ENCODE data around the gene OR13C5.
"Not testable (repeated sequence)": the region's sequence is repeated elsewhere in the genome, so short reads cannot be mapped to it uniquely, and the experiment has no call there.

Gene OR13C5

GRCh38 chr9:104604801-104605200 lies 5.6 kb upstream of the OR13C5 start:
- no peak overlapping the region for H3K27ac ChIP-seq (ENCODE audit: low read length)
- no peaks in the 10 kb centered on the region for H3K9me3 ChIP-seq (ENCODE audit: insufficient read depth, low read length)
- no peaks in the 10 kb centered on the region for H3K79me2 ChIP-seq (ENCODE audit: low read length)
- no peaks in the 10 kb centered on the region for H3K27me3 ChIP-seq (ENCODE audit: low read depth, low read length)
- H3K9ac ChIP-seq (ENCODE audit: low read length) = no peak overlapping the region
- TF ChIP-seq CTCF (IDR thresholded peaks at IDR 0.05; ENCODE audit: low read depth, low read length) = no peak
- no peak for TF ChIP-seq EZH2phosphoT487 (IDR thresholded peaks at IDR 0.05; ENCODE audit: low read depth)
- H2AFZ ChIP-seq (ENCODE audit: low read depth, low read length) = no peak overlapping the region
- no peaks in the 10 kb centered on the region for H3K4me1 ChIP-seq (ENCODE audit: low read length)
- H4K20me1 ChIP-seq (ENCODE audit: insufficient read depth, low read length) = no peaks in the 10 kb centered on the region
- H3K4me3 ChIP-seq (ENCODE audit: low read length) = no peak overlapping the region
- no peaks in the 10 kb centered on the region for H3K36me3 ChIP-seq (replicated peaks; ENCODE audit: low read depth, low read length)
- no peak overlapping the region for H3K4me2 ChIP-seq (ENCODE audit: low read length)

- not testable (repeated sequence) for H2AFZ ChIP-seq (ENCODE audit: low read depth, low read length); H3K27ac ChIP-seq (ENCODE audit: low read length); H3K79me2 ChIP-seq (ENCODE audit: low read length); H4K20me1 ChIP-seq (ENCODE audit: insufficient read depth, low read length); H3K4me1 ChIP-seq (ENCODE audit: low read length); H3K9ac ChIP-seq (ENCODE audit: low read length); H3K27me3 ChIP-seq (ENCODE audit: low read depth, low read length); H3K4me2 ChIP-seq (ENCODE audit: low read length); H3K4me3 ChIP-seq (ENCODE audit: low read length); H3K36me3 ChIP-seq (replicated peaks; ENCODE audit: low read depth, low read length); H3K9me3 ChIP-seq (ENCODE audit: insufficient read depth, low read length)
These were observed 464 bp downstream of the OR13C5 start for GRCh38 chr9:104598749-104599148.

- Histone ChIP-seq H3K36me3 (replicated peaks; ENCODE audit: low read depth, low read length) (no peaks in the 10 kb centered on the region), H3K4me2 (ENCODE audit: low read length) (no peak overlapping the region), H4K20me1 (ENCODE audit: insufficient read depth, low read length) (no peaks in the 10 kb centered on the region), H3K4me1 (ENCODE audit: low read length) (no peaks in the 10 kb centered on the region), H3K79me2 (ENCODE audit: low read length) (no peaks in the 10 kb centered on the region), H3K27ac (ENCODE audit: low read length) (no peak overlapping the region), H3K9me3 (ENCODE audit: insufficient read depth, low read length) (no peaks in the 10 kb centered on the region), H3K27me3 (ENCODE audit: low read depth, low read length) (no peaks in the 10 kb centered on the region), H3K9ac (ENCODE audit: low read length) (no peak overlapping the region), H3K4me3 (ENCODE audit: low read length) (no peak overlapping the region), H2AFZ (ENCODE audit: low read depth, low read length) (no peak overlapping the region)
- no peak for TF ChIP-seq CTCF (IDR thresholded peaks at IDR 0.05; ENCODE audit: low read depth, low read length)
- no peak for TF ChIP-seq EZH2phosphoT487 (IDR thresholded peaks at IDR 0.05; ENCODE audit: low read depth)
These were observed 9.6 kb downstream of the OR13C5 start for GRCh38 chr9:104589626-104590025.

- Histone ChIP-seq H3K9me3 (ENCODE audit: insufficient read depth, low read length) (no peaks in the 10 kb centered on the region), H3K36me3 (replicated peaks; ENCODE audit: low read depth, low read length) (no peaks in the 10 kb centered on the region), H3K4me3 (ENCODE audit: low read length) (no peak overlapping the region), H3K27ac (ENCODE audit: low read length) (no peak overlapping the region), H2AFZ (ENCODE audit: low read depth, low read length) (no peak overlapping the region), H3K9ac (ENCODE audit: low read length) (no peak overlapping the region), H3K4me1 (ENCODE audit: low read length) (no peaks in the 10 kb centered on the region), H4K20me1 (ENCODE audit: insufficient read depth, low read length) (no peaks in the 10 kb centered on the region), H3K79me2 (ENCODE audit: low read length) (no peaks in the 10 kb centered on the region), H3K4me2 (ENCODE audit: low read length) (no peak overlapping the region), H3K27me3 (ENCODE audit: low read depth, low read length) (no peaks in the 10 kb centered on the region)
- no peak for TF ChIP-seq CTCF (IDR thresholded peaks at IDR 0.05; ENCODE audit: low read depth, low read length)
- no peak for TF ChIP-seq EZH2phosphoT487 (IDR thresholded peaks at IDR 0.05; ENCODE audit: low read depth)
These were observed 12.6 kb downstream of the OR13C5 start for GRCh38 chr9:104586496-104587180.

Measured in OCI-LY3 (cell line).